IMR-90 (cell line): ENCODE results near the gene PAFAH1B2. TPM values are rescaled to one million over a fixed set of nuclear protein-coding genes. Genes with fewer than 3 reads are reported as not detected.

ENCODE experiments used
- ATAC-seq: fragments of 200-7000 bp; cut with Tn5 transposase; 2 replicates; pipeline ENCODE4 v1.9.1; 2020; ENCODE audit warnings: low read depth, mild to moderate bottlenecking, moderate library complexity
- BruUV-seq: library from RNA; stranded (reverse); fragments of 400-500 nt; replicated peaks from 2 replicates; lab custom pipeline; 2021; lab: Mats Ljungman, UMichigan
- CTCF ChIA-PET: fragments of 300-600 bp; formaldehyde crosslinking; extraction: SDS; loops from one replicate; lab custom pipeline; 2021; ENCODE audit warnings: antibody characterized with exemption; lab: Yijun Ruan, JAX
- POLR2A ChIA-PET: fragments of 300-600 bp; sonication (Branson Sonifier 250); formaldehyde crosslinking; loops from one replicate; lab custom pipeline; 2022; ENCODE audit warnings: antibody characterized with exemption; ENCODE audit not compliant: unreplicated experiment; lab: Charles Lee
- DNase-seq: peaks from one replicate; pipeline ENCODE4 v3.0.0; 2013
- H2AFZ ChIP-seq: replicated peaks from 2 replicates; pipeline ENCODE3; 2013; ENCODE audit warnings: low read length, mild to moderate bottlenecking; ENCODE audit not compliant: poor library complexity
- H2AK5ac ChIP-seq: 2 replicates; pipeline ENCODE4 v1.6.1; 2013; ENCODE audit warnings: low read depth, low read length, inconsistent platforms
- H2AK9ac ChIP-seq: replicated peaks from 2 replicates; pipeline ENCODE3; 2013; ENCODE audit warnings: mild to moderate bottlenecking, low read depth, low read length, moderate library complexity; ENCODE audit not compliant: poor library complexity
- H2BK120ac ChIP-seq: 2 replicates; pipeline ENCODE4 v1.6.1; 2013; ENCODE audit warnings: low read depth, low read length, inconsistent platforms
- H2BK15ac ChIP-seq: 3 replicates; pipeline ENCODE4 v1.6.1; 2013; ENCODE audit warnings: low read depth, low read length, inconsistent platforms
- H2BK20ac ChIP-seq: 2 replicates; pipeline ENCODE4 v1.6.1; 2013; ENCODE audit warnings: low read depth, mild to moderate bottlenecking, inconsistent platforms, low read length, moderate library complexity
- H2BK5ac ChIP-seq: 2 replicates; pipeline ENCODE4 v1.6.1; 2013; ENCODE audit warnings: mild to moderate bottlenecking, low read depth, low read length, inconsistent platforms; ENCODE audit not compliant: poor library complexity, severe bottlenecking
- H3K14ac ChIP-seq: replicated peaks from 2 replicates; pipeline ENCODE4 v1.6.1; 2013; ENCODE audit warnings: low read depth, low read length, inconsistent platforms
- H3K18ac ChIP-seq: 2 replicates; pipeline ENCODE4 v1.6.1; 2013; ENCODE audit warnings: low read depth, low read length, control low read depth
- H3K23ac ChIP-seq: 2 replicates; pipeline ENCODE4 v1.6.1; 2013; ENCODE audit warnings: low read depth, low read length, inconsistent platforms
- H3K27ac ChIP-seq: 2 replicates; pipeline ENCODE4 v1.5.1; 2013; ENCODE audit warnings: mild to moderate bottlenecking, control low read depth, low read length; ENCODE audit not compliant: insufficient read depth
- H3K27me3 ChIP-seq: 2 replicates; pipeline ENCODE4 v1.6.1; 2013; ENCODE audit warnings: low read length; ENCODE audit not compliant: control insufficient read depth, insufficient read depth
- H3K36me3 ChIP-seq: 2 replicates; pipeline ENCODE4 v1.6.1; 2013; ENCODE audit warnings: low read length, mixed read lengths; ENCODE audit not compliant: control insufficient read depth, insufficient read depth
- H3K4ac ChIP-seq: 2 replicates; pipeline ENCODE4 v1.6.1; 2013; ENCODE audit warnings: low read depth, low read length, inconsistent platforms
- H3K4me1 ChIP-seq: 2 replicates; pipeline ENCODE4 v1.6.1; 2013; ENCODE audit warnings: low read length, mixed read lengths; ENCODE audit not compliant: control insufficient read depth, insufficient read depth
- H3K4me2 ChIP-seq: 2 replicates; pipeline ENCODE4 v1.6.1; 2013; ENCODE audit warnings: low read depth, mild to moderate bottlenecking, control low read depth, low read length, moderate library complexity
- H3K4me3 ChIP-seq: 2 replicates; pipeline ENCODE4 v1.5.1; 2013; ENCODE audit warnings: low read depth, mild to moderate bottlenecking, control low read depth, low read length, moderate library complexity; ENCODE audit not compliant: insufficient read depth
- H3K56ac ChIP-seq: 2 replicates; pipeline ENCODE4 v1.6.1; 2013; ENCODE audit warnings: low read length, inconsistent platforms; ENCODE audit not compliant: insufficient read depth; ENCODE audit errors: extremely low read depth
- H3K79me1 ChIP-seq, 2 experiments: 2 replicates each; pipeline ENCODE4 v1.6.1; 2013; ENCODE audit warnings: low read length in 2 of 2, inconsistent platforms in 1 of 2, low read depth in 1 of 2
- H3K9ac ChIP-seq: 2 replicates; pipeline ENCODE4 v1.6.1; 2013; ENCODE audit warnings: low read depth, low read length, control low read depth
- H3K9me1 ChIP-seq: 2 replicates; pipeline ENCODE4 v1.6.1; 2013; ENCODE audit warnings: low read length, inconsistent platforms; ENCODE audit not compliant: insufficient read depth
- H3K9me3 ChIP-seq: 2 replicates; pipeline ENCODE4 v1.6.1; 2013; ENCODE audit warnings: low read length; ENCODE audit not compliant: control insufficient read depth, insufficient read depth
- H4K20me1 ChIP-seq: 2 replicates; pipeline ENCODE4 v1.6.1; 2013; ENCODE audit warnings: low read length, inconsistent platforms; ENCODE audit not compliant: insufficient read depth
- H4K5ac ChIP-seq: 2 replicates; pipeline ENCODE4 v1.6.1; 2013; ENCODE audit warnings: mild to moderate bottlenecking, low read depth, low read length, control low read depth
- H4K8ac ChIP-seq, 2 experiments: 2 replicates each; pipeline ENCODE4 v1.6.1; 2013; ENCODE audit warnings: low read depth in 2 of 2, low read length in 2 of 2, control low read depth in 1 of 2, inconsistent platforms in 1 of 2
- H4K91ac ChIP-seq: 2 replicates; pipeline ENCODE4 v1.6.1; 2013; ENCODE audit warnings: low read depth, low read length, inconsistent platforms; ENCODE audit not compliant: insufficient read depth
- CTCF ChIP-seq: conservative IDR thresholded peaks from 2 replicates; pipeline ENCODE4 v1.5.1; 2012; ENCODE audit warnings: mild to moderate bottlenecking, low read depth, low read length, improper control_type of control experiment
- ELK1 ChIP-seq: fragments of 150-350 bp; IDR thresholded peaks from 2 replicates; pipeline ENCODE4 v1.6.1; 2016; ENCODE audit warnings: low read depth, mild to moderate bottlenecking, low read length, moderate library complexity, borderline replicate concordance
- FOS ChIP-seq: fragments of 150-350 bp; IDR thresholded peaks from 2 replicates; pipeline ENCODE4 v1.6.1; 2016; ENCODE audit warnings: low read depth, low read length
- MAFK ChIP-seq: IDR thresholded peaks from 2 replicates; pipeline ENCODE4 v1.6.1; 2012; ENCODE audit warnings: low read depth, low read length, improper control_type of control experiment
- NFE2L2 ChIP-seq: fragments of 150-350 bp; IDR thresholded peaks from 2 replicates; pipeline ENCODE4 v1.6.1; 2016; ENCODE audit warnings: low read depth, mild to moderate bottlenecking, low read length
- POLR2A ChIP-seq: IDR thresholded peaks from 2 replicates; pipeline ENCODE4 v1.6.1; 2012; ENCODE audit warnings: mild to moderate bottlenecking, low read depth, low read length
- RCOR1 ChIP-seq: IDR thresholded peaks from 2 replicates; pipeline ENCODE4 v1.6.1; 2012; ENCODE audit warnings: mild to moderate bottlenecking, low read length, improper control_type of control experiment; ENCODE audit not compliant: insufficient replicate concordance
- SMC3 ChIP-seq: fragments of 150-350 bp; IDR thresholded peaks from 2 replicates; pipeline ENCODE4 v1.6.1; 2016; ENCODE audit warnings: low read depth, mild to moderate bottlenecking, antibody characterized with exemption, low read length, moderate library complexity
- USF2 ChIP-seq: fragments of 150-350 bp; IDR thresholded peaks from 2 replicates; pipeline ENCODE4 v1.6.1; 2017; ENCODE audit warnings: mild to moderate bottlenecking, antibody characterized with exemption, low read length, low read depth
- WGBS, 2 experiments: methylation state at CpG; one replicate each; pipeline versions ENCODE4 v1.1.5 to v1.1.7; 2013; ENCODE audit warnings: missing lambda C conversion rate in 2 of 2; ENCODE audit not compliant: insufficient read length in 1 of 2; ENCODE audit errors: extremely low coverage in 2 of 2; 5-methylcytosine and 5-hydroxymethylcytosine counted together
- dilution Hi-C: fragments of 300-500 bp; cut with HindIII; formaldehyde crosslinking; loops from one replicate; pipeline ENCODE4 v1.14.3; 2018; ENCODE audit warnings: low sequenced_read_pairs; ENCODE audit not compliant: unreplicated experiment
- in situ Hi-C: fragments of 300-500 bp; cut with MboI; formaldehyde crosslinking; loops from 3 replicates; pipeline ENCODE4 v1.14.3; 2019; ENCODE audit warnings: low sequenced_read_pairs, inconsistent platforms, mixed read lengths
- intact Hi-C: fragments of 100-400 bp; cut with micrococcal nuclease; formaldehyde crosslinking; loops from 2 replicates; pipeline ENCODE4 v1.10.0; 2022
- polyA plus RNA-seq, 3 experiments: library from polyadenylated mRNA; depleted of rRNA; stranded (reverse); fragments of >200 nt; gene quantifications; 2 replicates each; pipeline ENCODE4 v1.2.3, GENCODE V29; 2012; ENCODE audit warnings: low replicate concordance in 1 of 3
- total RNA-seq: library from RNA; depleted of rRNA; stranded (reverse); fragments of >200 nt; gene quantifications from 2 replicates; pipeline ENCODE4 v1.2.3, GENCODE V29; 2012

Gene PAFAH1B2
- total and polyA plus RNA-seq, 2 of the 4 experiments (the other 2 are of a cell fraction) = 29.8 to 280 TPM

GRCh38 chr11:117189191-117189940 lies 45.3 kb downstream of the PAFAH1B2 start:
- no peaks in the 10 kb centered on the region for H3K27me3 ChIP-seq
- H4K20me1 ChIP-seq = no peaks in the 10 kb centered on the region
- H4K5ac ChIP-seq = no peak overlapping the region
- no TSS peak for BruUV-seq
- no peak overlapping the region for H2AK5ac ChIP-seq
- H3K4me3 ChIP-seq = no peak overlapping the region
- no peak overlapping the region for H2AFZ ChIP-seq
- WGBS, 2 experiments = 100% methylated on average over 4 of the region's 22 CpGs; no CpG with 5 or more reads in 1 of the 2 experiments
- CTCF ChIA-PET = no interaction called here
- H2BK20ac ChIP-seq = no peak overlapping the region
- no peak overlapping the region for H3K14ac ChIP-seq
- no peak overlapping the region for H3K4me2 ChIP-seq
- no peak overlapping the region for H4K91ac ChIP-seq
- no peak overlapping the region for H3K27ac ChIP-seq
- in situ Hi-C loops (no loop called here), dilution Hi-C loops (no loop called here), intact Hi-C loops (no loop called here)
- no peaks in the 10 kb centered on the region for H3K79me1 ChIP-seq
- no peak overlapping the region for H2BK5ac ChIP-seq
- H3K4ac ChIP-seq = no peak overlapping the region
- DNase-seq (no peak), ATAC-seq (no peak)
- TF ChIP-seq USF2 = no peak
- no peak for TF ChIP-seq ELK1
- TF ChIP-seq POLR2A = no peak
- no peak for TF ChIP-seq NFE2L2
- TF ChIP-seq MAFK = no peak
- TF ChIP-seq CTCF = no peak
- TF ChIP-seq FOS = no peak
- no peak for TF ChIP-seq RCOR1
- no peak for TF ChIP-seq SMC3
- H3K9me3 ChIP-seq = no peaks in the 10 kb centered on the region
- H3K36me3 ChIP-seq = peaks cover 70% of the 10 kb centered on the region
- H2BK120ac ChIP-seq = no peak overlapping the region
- POLR2A ChIA-PET = no interaction called here
- no peaks in the 10 kb centered on the region for H3K4me1 ChIP-seq
- no peak overlapping the region for H3K9ac ChIP-seq
- H2AK9ac ChIP-seq = no peak overlapping the region
- H3K56ac ChIP-seq = no peak overlapping the region
- H4K8ac ChIP-seq = no peak overlapping the region
- H3K18ac ChIP-seq = no peak overlapping the region
- no peak overlapping the region for H3K23ac ChIP-seq
- no peak overlapping the region for H2BK15ac ChIP-seq
- 0 out of 2 replicates have a peak, but pooled peaks cover 4% of the 10 kb centered on the region for H3K9me1 ChIP-seq
